ENCODE results near the gene TAF6L. TPM values are rescaled to one million over a fixed set of nuclear protein-coding genes. Genes with fewer than 3 reads are reported as not detected.
A peak's percentile ranks its signal among the peaks of the same experiment; 100 is the strongest.

The TAF6L gene
- total RNA-seq, 1 experiment from 2014 or later: 42.1 TPM

DNA sequence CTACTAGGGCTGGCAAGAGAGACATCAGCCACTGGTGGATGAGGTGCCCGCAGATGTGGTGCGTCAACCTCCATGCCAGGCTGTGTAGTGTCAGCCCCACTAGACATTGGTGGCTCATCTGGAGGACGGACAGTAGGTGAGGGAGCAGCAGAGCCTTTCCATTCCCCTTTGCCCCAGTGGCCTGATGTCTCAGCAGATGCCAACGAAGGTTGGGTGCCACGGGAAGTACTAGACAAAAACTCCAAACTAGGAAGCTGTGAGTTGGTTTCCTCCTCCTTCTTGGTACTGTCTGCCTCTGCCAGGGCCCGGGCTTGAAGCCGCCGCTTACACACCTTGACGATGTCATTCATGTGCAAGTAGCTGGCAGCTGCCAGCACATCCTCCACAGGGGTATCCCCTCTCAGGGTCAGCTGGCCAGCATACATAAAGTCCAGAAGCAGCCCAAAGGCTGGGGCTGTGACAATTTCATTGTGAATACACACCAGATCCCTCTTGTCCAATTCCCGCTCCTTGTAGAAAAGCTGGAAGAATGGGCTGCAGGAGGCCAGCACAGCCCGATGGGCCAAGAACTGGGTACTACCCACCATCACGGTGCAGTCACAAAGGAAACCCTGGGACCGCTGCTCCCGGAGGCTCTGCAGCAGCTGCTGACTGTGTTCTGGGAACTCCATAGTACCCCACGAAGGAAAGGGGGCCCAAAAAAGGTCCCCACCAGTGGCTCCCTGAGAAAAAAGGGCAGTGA, 18.0 kb upstream of the TAF6L start (continued):
- TF ChIP-seq, protein P1, sequence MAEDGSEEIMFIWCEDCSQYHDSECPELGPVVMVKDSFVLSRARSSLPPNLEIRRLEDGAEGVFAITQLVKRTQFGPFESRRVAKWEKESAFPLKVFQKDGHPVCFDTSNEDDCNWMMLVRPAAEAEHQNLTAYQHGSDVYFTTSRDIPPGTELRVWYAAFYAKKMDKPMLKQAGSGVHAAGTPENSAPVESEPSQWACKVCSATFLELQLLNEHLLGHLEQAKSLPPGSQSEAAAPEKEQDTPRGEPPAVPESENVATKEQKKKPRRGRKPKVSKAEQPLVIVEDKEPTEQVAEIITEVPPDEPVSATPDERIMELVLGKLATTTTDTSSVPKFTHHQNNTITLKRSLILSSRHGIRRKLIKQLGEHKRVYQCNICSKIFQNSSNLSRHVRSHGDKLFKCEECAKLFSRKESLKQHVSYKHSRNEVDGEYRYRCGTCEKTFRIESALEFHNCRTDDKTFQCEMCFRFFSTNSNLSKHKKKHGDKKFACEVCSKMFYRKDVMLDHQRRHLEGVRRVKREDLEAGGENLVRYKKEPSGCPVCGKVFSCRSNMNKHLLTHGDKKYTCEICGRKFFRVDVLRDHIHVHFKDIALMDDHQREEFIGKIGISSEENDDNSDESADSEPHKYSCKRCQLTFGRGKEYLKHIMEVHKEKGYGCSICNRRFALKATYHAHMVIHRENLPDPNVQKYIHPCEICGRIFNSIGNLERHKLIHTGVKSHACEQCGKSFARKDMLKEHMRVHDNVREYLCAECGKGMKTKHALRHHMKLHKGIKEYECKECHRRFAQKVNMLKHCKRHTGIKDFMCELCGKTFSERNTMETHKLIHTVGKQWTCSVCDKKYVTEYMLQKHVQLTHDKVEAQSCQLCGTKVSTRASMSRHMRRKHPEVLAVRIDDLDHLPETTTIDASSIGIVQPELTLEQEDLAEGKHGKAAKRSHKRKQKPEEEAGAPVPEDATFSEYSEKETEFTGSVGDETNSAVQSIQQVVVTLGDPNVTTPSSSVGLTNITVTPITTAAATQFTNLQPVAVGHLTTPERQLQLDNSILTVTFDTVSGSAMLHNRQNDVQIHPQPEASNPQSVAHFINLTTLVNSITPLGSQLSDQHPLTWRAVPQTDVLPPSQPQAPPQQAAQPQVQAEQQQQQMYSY (CRISPR knock-in tag; IDR thresholded peaks at IDR 0.05): no peak
- TF ChIP-seq MYBL2 (CRISPR knock-in tag; IDR thresholded peaks at IDR 0.05) (no peak), ZNF121 (CRISPR knock-in tag; IDR thresholded peaks at IDR 0.05) (no peak)

DNA sequence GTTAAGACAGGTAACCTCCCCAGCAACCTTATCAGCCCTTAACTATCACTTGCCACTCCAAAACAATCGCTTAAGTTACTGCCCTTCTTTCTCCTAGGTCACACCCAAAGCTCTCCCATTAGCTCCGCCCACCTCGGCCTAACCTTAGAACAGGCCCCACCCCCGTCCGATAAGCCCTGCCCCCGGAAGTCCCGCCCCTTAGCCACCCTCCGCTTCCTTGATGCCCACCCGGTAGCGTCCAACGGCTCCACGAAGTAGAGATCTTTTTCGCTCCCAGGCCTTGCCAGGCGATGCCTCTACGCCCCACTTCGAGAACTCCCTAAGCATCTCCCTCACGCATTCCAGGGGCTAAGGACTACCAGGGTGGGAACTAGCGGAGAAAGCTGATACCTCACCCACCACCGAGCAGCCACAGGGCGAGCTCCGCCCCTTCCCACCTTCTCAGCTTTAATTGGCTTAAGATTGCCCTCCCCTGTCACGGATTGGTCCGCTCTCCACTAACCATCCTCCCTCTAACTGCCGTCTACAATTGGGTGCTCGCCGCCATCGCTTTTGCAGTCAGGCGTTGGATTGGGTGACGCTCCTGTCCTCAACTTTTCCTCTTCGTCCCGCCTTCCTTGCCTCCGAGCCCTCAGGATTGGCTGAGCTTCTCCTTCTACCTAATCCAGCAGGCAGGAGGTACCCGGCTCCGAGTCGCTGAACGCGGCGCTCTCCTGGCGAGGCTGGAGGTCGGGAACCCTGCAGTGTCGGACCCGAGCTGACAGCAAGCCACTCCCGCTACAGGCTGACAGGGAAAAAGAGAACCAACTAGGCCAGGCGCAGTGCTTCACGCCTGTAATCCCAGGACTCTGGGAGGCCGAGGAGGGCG, 17.2 kb upstream of the TAF6L start, which contains the start of gene ZBTB3:
Gene ZBTB3, minus strand, starts transcription at position 425 of the 868 bp plus-strand sequence. CDS start 496 bp downstream, outside the sequence.
- H3K4me1 Mint-ChIP-seq: peaks cover 28% of the 10 kb centered on the region
- no peaks in the 10 kb centered on the region; the same call in 1 of the 2 replicates for H3K27me3 Mint-ChIP-seq (ENCODE audit: low read depth)
- peak within 1 kb of the TSS; percentile 99 for H3K27ac Mint-ChIP-seq
- H3K36me3 Mint-ChIP-seq: peaks cover 38% of the 10 kb centered on the region
- DNase-seq (ENCODE audit: low spot score) (peak; percentile 97), ATAC-seq (peak; percentile 91)
- no peaks in the 10 kb centered on the region for H3K9me3 Mint-ChIP-seq
- POLR2A ChIA-PET: interaction anchor here (0.6 to 2.5 kb wide), 19 partner anchors 15 to 162 kb away, joined by 3 to 30 read pairs (median 8); partner anchors contain the start of genes B3GAT3, BSCL2, C11orf98 and CSKMT
- H3K4me3 Mint-ChIP-seq: peak within 1 kb of the TSS; percentile 95
- CTCF ChIA-PET: interaction anchor here (0.7 to 2.7 kb wide), 25 partner anchors 8 to 414 kb away, joined by 3 to 67 read pairs (median 4); partner anchors contain the start of genes BSCL2, GNG3, HNRNPUL2 and LBHD1
- TF ChIP-seq SMAD3 (CRISPR knock-in tag; IDR thresholded peaks at IDR 0.05; ENCODE audit: borderline replicate concordance) (no peak), PRRX2 (CRISPR knock-in tag; IDR thresholded peaks at IDR 0.05) (peak; percentile 85; the same call in 1 of the 2 replicates), CREB1 (CRISPR knock-in tag; IDR thresholded peaks at IDR 0.05) (no peak; the same call in 1 of the 2 replicates), ZNF423 (CRISPR knock-in tag; IDR thresholded peaks at IDR 0.05) (no peak), NFE2L1 (CRISPR knock-in tag; IDR thresholded peaks at IDR 0.05) (no peak), ATF1 (CRISPR knock-in tag; IDR thresholded peaks at IDR 0.05) (no peak), RORB (CRISPR knock-in tag; IDR thresholded peaks at IDR 0.05) (no peak), FOXP1 (CRISPR knock-in tag; IDR thresholded peaks at IDR 0.05; ENCODE audit: borderline replicate concordance) (0 out of 2 replicates have a peak, but pooled peaks have one; percentile 7), TP53 (CRISPR knock-in tag; IDR thresholded peaks at IDR 0.05) (no peak), ETV6 (CRISPR knock-in tag; IDR thresholded peaks at IDR 0.05) (peak; percentile 12; the same call in 1 of the 2 replicates), ZNF219 (CRISPR knock-in tag; IDR thresholded peaks at IDR 0.05; ENCODE audit: borderline replicate concordance) (no peak), ZBTB21 (CRISPR knock-in tag; IDR thresholded peaks at IDR 0.05; ENCODE audit: borderline replicate concordance) (no peak), SP1 (CRISPR knock-in tag; conservative IDR thresholded peaks at IDR 0.05) (peak; percentile 88)
- TF ChIP-seq, protein P2, sequence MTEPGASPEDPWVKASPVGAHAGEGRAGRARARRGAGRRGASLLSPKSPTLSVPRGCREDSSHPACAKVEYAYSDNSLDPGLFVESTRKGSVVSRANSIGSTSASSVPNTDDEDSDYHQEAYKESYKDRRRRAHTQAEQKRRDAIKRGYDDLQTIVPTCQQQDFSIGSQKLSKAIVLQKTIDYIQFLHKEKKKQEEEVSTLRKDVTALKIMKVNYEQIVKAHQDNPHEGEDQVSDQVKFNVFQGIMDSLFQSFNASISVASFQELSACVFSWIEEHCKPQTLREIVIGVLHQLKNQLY (CRISPR knock-in tag; IDR thresholded peaks at IDR 0.05): no peak
- TF ChIP-seq, protein P3, sequence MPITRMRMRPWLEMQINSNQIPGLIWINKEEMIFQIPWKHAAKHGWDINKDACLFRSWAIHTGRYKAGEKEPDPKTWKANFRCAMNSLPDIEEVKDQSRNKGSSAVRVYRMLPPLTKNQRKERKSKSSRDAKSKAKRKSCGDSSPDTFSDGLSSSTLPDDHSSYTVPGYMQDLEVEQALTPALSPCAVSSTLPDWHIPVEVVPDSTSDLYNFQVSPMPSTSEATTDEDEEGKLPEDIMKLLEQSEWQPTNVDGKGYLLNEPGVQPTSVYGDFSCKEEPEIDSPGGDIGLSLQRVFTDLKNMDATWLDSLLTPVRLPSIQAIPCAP (CRISPR knock-in tag; IDR thresholded peaks at IDR 0.05): no peak
- TF ChIP-seq, protein P4, sequence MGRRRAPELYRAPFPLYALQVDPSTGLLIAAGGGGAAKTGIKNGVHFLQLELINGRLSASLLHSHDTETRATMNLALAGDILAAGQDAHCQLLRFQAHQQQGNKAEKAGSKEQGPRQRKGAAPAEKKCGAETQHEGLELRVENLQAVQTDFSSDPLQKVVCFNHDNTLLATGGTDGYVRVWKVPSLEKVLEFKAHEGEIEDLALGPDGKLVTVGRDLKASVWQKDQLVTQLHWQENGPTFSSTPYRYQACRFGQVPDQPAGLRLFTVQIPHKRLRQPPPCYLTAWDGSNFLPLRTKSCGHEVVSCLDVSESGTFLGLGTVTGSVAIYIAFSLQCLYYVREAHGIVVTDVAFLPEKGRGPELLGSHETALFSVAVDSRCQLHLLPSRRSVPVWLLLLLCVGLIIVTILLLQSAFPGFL (CRISPR knock-in tag; IDR thresholded peaks at IDR 0.05; ENCODE audit: borderline replicate concordance): no peak
- TF ChIP-seq, protein P5, sequence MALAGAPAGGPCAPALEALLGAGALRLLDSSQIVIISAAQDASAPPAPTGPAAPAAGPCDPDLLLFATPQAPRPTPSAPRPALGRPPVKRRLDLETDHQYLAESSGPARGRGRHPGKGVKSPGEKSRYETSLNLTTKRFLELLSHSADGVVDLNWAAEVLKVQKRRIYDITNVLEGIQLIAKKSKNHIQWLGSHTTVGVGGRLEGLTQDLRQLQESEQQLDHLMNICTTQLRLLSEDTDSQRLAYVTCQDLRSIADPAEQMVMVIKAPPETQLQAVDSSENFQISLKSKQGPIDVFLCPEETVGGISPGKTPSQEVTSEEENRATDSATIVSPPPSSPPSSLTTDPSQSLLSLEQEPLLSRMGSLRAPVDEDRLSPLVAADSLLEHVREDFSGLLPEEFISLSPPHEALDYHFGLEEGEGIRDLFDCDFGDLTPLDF (CRISPR knock-in tag; IDR thresholded peaks at IDR 0.05): 0 out of 2 replicates have a peak, but pooled peaks have one; percentile 42
- TF ChIP-seq, protein P6, sequence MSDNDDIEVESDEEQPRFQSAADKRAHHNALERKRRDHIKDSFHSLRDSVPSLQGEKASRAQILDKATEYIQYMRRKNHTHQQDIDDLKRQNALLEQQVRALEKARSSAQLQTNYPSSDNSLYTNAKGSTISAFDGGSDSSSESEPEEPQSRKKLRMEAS (CRISPR knock-in tag; IDR thresholded peaks at IDR 0.05): peak; percentile 68; the same call in 1 of the 2 replicates
- TF ChIP-seq, protein P7, sequence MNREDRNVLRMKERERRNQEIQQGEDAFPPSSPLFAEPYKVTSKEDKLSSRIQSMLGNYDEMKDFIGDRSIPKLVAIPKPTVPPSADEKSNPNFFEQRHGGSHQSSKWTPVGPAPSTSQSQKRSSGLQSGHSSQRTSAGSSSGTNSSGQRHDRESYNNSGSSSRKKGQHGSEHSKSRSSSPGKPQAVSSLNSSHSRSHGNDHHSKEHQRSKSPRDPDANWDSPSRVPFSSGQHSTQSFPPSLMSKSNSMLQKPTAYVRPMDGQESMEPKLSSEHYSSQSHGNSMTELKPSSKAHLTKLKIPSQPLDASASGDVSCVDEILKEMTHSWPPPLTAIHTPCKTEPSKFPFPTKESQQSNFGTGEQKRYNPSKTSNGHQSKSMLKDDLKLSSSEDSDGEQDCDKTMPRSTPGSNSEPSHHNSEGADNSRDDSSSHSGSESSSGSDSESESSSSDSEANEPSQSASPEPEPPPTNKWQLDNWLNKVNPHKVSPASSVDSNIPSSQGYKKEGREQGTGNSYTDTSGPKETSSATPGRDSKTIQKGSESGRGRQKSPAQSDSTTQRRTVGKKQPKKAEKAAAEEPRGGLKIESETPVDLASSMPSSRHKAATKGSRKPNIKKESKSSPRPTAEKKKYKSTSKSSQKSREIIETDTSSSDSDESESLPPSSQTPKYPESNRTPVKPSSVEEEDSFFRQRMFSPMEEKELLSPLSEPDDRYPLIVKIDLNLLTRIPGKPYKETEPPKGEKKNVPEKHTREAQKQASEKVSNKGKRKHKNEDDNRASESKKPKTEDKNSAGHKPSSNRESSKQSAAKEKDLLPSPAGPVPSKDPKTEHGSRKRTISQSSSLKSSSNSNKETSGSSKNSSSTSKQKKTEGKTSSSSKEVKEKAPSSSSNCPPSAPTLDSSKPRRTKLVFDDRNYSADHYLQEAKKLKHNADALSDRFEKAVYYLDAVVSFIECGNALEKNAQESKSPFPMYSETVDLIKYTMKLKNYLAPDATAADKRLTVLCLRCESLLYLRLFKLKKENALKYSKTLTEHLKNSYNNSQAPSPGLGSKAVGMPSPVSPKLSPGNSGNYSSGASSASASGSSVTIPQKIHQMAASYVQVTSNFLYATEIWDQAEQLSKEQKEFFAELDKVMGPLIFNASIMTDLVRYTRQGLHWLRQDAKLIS (CRISPR knock-in tag; IDR thresholded peaks at IDR 0.05; ENCODE audit: borderline replicate concordance): no peak; the same call in 1 of the 2 replicates

Data from WTC11 (cell line).